ENCODE measurements around the gene HBE1.

The HBE1 gene

GRCh38 chr11:5226732-5227310 is 42.9 kb downstream of the HBE1 start, which contains the start of gene HBB:
Gene HBB, minus strand, starts transcription at chr11:5227071. Its CDS starts 50 bp downstream, at chr11:5227021.
- Mint-ChIP-seq H3K9me3 (no peaks in the 10 kb centered on the region), H3K36me3 (ENCODE audit: low read depth) (no peaks in the 10 kb centered on the region), H3K27me3 (no peaks in the 10 kb centered on the region), H3K4me1 (no peaks in the 10 kb centered on the region), H3K4me3 (no peak within 1 kb of the TSS), H3K27ac (no peak within 1 kb of the TSS)
- ATAC-seq (no peak), DNase-seq (no peak)

GRCh38 chr11:5225480-5225871 is 44.3 kb downstream of the HBE1 start:
- Mint-ChIP-seq H3K27me3 (no peaks in the 10 kb centered on the region), H3K4me1 (no peaks in the 10 kb centered on the region), H3K27ac (no peak overlapping the region), H3K4me3 (no peak overlapping the region), H3K9me3 (no peaks in the 10 kb centered on the region), H3K36me3 (ENCODE audit: low read depth) (no peaks in the 10 kb centered on the region)
- ATAC-seq = no peak
- no peak for DNase-seq

- H3K27ac Mint-ChIP-seq = no peak overlapping the region
- H3K36me3 Mint-ChIP-seq (ENCODE audit: low read depth) = no peaks in the 10 kb centered on the region
- H3K4me1 Mint-ChIP-seq = no peaks in the 10 kb centered on the region
- no peak overlapping the region for H3K4me3 Mint-ChIP-seq
- no peaks in the 10 kb centered on the region for H3K9me3 Mint-ChIP-seq
- no peaks in the 10 kb centered on the region for H3K27me3 Mint-ChIP-seq
- DNase-seq (no peak), ATAC-seq (no peak)
Observed at GRCh38 chr11:5224538-5225479, 44.9 kb downstream of the HBE1 start.

GRCh38 chr11:5223686-5224085 is 46.1 kb downstream of the HBE1 start:
- ATAC-seq (no peak), DNase-seq (no peak)
- Mint-ChIP-seq H3K4me3 (no peak overlapping the region), H3K27me3 (no peaks in the 10 kb centered on the region), H3K9me3 (no peaks in the 10 kb centered on the region), H3K36me3 (ENCODE audit: low read depth) (no peaks in the 10 kb centered on the region), H3K27ac (no peak overlapping the region), H3K4me1 (no peaks in the 10 kb centered on the region)

- Mint-ChIP-seq H3K4me3 (no peak overlapping the region), H3K36me3 (ENCODE audit: low read depth) (no peaks in the 10 kb centered on the region), H3K27me3 (no peaks in the 10 kb centered on the region), H3K4me1 (no peaks in the 10 kb centered on the region), H3K9me3 (no peaks in the 10 kb centered on the region), H3K27ac (no peak overlapping the region)
- DNase-seq (no peak), ATAC-seq (no peak)
Observed at GRCh38 chr11:5223146-5223545, 46.6 kb downstream of the HBE1 start.
